Mononuclear cell (primary cell): ENCODE measurements around the gene COPZ2. TPM values are rescaled to one million over a fixed set of nuclear protein-coding genes. Genes with fewer than 3 reads are reported as not detected.
"Not testable (repeated sequence)": the region's sequence is repeated elsewhere in the genome, so short reads cannot be mapped to it uniquely, and the experiment has no call there.

Experiments
- H3K27me3 ChIP-seq: 2 replicates; pipeline ENCODE4 v1.6.0; 2011; ENCODE audit warnings: low read length, control low read depth; ENCODE audit not compliant: insufficient read depth
- H3K4me1 ChIP-seq: 2 replicates; pipeline ENCODE4 v1.5.1; 2011; ENCODE audit warnings: mild to moderate bottlenecking, low read length, control low read depth; ENCODE audit not compliant: insufficient read depth
- H3K4me3 ChIP-seq: 2 replicates; pipeline ENCODE4 v1.5.1; 2011; ENCODE audit warnings: mild to moderate bottlenecking, low read length, moderate library complexity
- H3K9me3 ChIP-seq: 2 replicates; pipeline ENCODE4 v1.5.1; 2011; ENCODE audit warnings: low read depth, mild to moderate bottlenecking, control low read depth, low read length
- total RNA-seq: library from RNA; depleted of rRNA; stranded (reverse); fragments of >200 nt; gene quantifications from one replicate; pipeline ENCODE4 v1.2.3, GENCODE V29; 2012

COPZ2 gene
- total RNA-seq, 1 donor = 0.52 TPM

DNA sequence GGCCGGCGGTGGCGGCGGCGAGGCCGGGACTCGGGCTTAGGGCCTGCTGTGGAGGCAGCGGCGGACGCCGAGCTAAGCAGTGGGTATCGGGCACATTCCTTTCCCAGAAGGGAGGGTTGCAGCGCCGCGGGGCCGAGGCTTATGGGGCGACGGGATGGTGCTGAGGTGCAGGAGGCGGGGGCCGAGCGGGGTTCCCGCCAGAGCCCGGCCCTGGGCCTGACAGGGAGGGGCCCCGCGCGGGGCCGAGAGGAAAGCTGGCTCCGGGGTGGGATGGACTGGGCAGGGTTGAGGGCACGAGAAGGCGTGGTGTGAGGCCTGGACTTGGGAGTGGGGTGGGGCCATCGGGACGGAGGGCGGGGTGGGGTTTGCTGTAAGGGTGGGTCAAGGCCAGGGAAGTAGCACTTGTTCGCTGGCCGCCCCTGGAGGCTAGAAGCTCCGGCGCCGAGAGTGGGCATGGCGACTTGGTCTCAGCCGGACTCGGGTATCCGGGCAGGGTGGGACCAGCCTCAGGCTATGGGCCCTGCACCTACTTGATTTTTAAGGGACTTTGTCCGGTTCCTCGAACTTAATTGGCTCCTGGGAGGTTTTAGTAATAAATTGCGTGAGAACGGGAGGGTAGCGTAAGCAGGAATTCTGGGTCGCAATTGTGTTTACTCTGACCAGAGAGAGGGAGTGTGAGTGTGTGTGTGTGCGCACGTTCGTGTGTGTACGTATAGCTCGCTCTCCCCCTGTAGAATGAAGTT lies 11.0 kb upstream of the COPZ2 start:
- Histone ChIP-seq H3K4me1 (peaks cover 55% of the 10 kb centered on the region), H3K4me3 (peak overlapping the region; percentile 74), H3K27me3 (no peaks in the 10 kb centered on the region), H3K9me3 (no peaks in the 10 kb centered on the region)

DNA sequence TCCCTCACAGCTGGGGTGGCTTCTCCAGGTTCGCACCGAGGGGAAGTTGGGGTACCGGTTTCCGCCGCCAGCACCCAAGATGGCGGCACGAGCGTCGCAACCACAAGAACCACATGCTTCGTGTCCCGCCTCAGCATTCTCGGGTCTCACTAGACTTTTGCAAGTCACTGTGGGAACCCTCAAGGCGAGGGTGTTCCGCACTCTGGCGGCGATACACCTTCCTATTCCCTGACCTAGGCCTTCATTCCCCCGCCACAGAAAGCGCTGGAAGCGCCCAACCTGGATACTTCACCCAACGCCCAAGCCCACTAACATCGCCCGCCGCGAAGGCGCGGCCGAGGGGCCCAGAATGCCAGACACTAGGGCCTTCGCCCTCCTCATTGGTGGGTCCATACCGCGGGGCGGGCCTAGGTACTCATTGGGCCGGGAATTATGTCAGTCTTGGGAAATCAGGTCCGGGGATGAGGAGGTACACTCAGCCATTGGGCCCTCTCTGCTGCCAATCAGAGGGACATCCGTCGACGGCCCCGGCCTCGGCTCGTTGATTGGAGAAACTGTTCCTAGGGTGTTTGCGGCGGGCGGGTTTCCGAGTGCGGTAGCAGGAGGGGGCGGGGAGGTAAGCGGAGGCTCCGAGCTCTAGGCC lies 10.3 kb upstream of the COPZ2 start, which contains the start of gene NFE2L1:
Gene NFE2L1 (plus strand): TSS at position 619 of the 643 bp plus-strand sequence. CDS start 2,760 bp downstream, outside the sequence.
- Histone ChIP-seq H3K9me3 (no peaks in the 10 kb centered on the region), H3K4me1 (peaks cover 48% of the 10 kb centered on the region), H3K27me3 (no peaks in the 10 kb centered on the region), H3K4me3 (peak within 1 kb of the TSS; percentile 74)

GRCh38 chr17:48047113-48047740 lies 9.6 kb upstream of the COPZ2 start:
- Histone ChIP-seq H3K4me3 (peak overlapping the region; percentile 74), H3K4me1 (peaks cover 41% of the 10 kb centered on the region), H3K27me3 (no peaks in the 10 kb centered on the region), H3K9me3 (no peaks in the 10 kb centered on the region)

- H3K27me3 ChIP-seq = no peaks in the 10 kb centered on the region
- no peak overlapping the region for H3K4me3 ChIP-seq
- H3K9me3 ChIP-seq = no peaks in the 10 kb centered on the region
- peaks cover 34% of the 10 kb centered on the region for H3K4me1 ChIP-seq
Observed at GRCh38 chr17:48046296-48046695, 8.7 kb upstream of the COPZ2 start.

- Histone ChIP-seq H3K27me3 (no peaks in the 10 kb centered on the region), H3K9me3 (no peaks in the 10 kb centered on the region), H3K4me1 (peaks cover 29% of the 10 kb centered on the region)
Observed at GRCh38 chr17:48045316-48046001, 7.9 kb upstream of the COPZ2 start.

DNA sequence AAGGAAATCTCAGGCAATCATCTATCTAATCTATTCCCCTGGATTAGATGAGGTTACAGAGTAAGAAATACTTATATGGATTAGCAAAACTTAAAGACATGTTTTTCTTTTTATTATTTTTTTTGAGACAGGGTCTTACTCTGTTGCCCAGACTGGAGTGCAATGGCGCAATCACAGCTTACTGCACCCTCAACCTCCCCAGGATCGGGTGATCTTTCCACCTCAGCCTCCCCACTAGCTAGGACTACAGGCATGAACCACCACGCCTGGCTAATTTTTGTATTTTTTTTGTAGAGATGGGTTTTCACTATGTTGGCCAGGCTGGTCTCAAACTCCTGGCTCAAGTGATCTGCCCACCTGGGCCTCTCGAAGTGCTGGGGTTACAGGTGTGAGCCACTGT lies 7.3 kb upstream of the COPZ2 start:
- no peaks in the 10 kb centered on the region for H3K27me3 ChIP-seq
- H3K4me1 ChIP-seq = peaks cover 23% of the 10 kb centered on the region
- H3K9me3 ChIP-seq = no peaks in the 10 kb centered on the region
- no peak overlapping the region for H3K4me3 ChIP-seq

More at GRCh38 chr17:48045316-48046001, 7.9 kb upstream of the COPZ2 start:
- no peak overlapping the region for H3K4me3 ChIP-seq

DNA sequence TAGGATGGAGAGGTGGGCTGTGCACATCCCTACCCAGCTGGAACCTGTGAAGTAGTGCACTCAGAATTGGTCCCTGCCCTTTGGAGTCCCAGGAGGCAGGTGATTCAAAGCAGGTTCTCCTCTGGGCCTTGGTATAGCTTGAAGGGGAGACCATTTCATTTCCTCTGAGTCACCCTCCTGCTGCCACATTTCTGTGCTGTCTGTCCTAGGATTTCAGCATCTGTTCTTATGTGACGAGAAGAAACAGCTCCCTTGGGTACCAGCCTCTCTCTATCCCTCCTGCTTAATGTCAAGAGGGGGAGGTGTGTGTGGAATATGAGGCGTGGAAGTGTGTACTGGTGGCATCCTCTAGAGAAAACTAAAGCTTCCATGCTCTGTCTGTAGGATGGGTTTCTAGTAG lies 5.6 kb upstream of the COPZ2 start:
- no peak overlapping the region for H3K4me3 ChIP-seq
- peaks cover 13% of the 10 kb centered on the region for H3K27me3 ChIP-seq
- H3K9me3 ChIP-seq = no peaks in the 10 kb centered on the region
- H3K4me1 ChIP-seq = peaks cover 13% of the 10 kb centered on the region

- Histone ChIP-seq H3K27me3 (peaks cover 27% of the 10 kb centered on the region), H3K9me3 (no peaks in the 10 kb centered on the region), H3K4me3 (no peak overlapping the region), H3K4me1 (peaks cover 14% of the 10 kb centered on the region)
Observed at GRCh38 chr17:48038687-48039086, 1.1 kb upstream of the COPZ2 start.

- Histone ChIP-seq H3K27me3 (peaks cover 27% of the 10 kb centered on the region), H3K9me3 (no peaks in the 10 kb centered on the region), H3K4me3 (no peak overlapping the region), H3K4me1 (peaks cover 14% of the 10 kb centered on the region)
Observed at GRCh38 chr17:48037838-48038323, 284 bp upstream of the COPZ2 start.

DNA sequence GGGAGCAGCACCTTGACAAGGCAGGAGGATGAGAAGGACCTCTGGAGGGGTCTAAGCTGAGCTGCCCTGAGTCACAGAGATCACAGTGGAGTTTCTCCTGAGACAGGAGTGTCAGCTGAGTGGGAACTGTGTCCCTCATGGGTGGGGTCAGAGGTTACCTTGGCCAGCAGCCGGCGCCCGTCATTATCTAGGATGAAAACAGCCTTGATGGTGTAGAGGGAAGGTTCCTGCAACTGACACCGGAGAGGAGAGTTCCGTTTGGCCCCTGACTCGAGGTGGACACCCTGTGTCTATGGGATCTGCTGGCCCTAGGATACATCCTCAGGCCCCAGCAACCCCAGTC lies 933 bp downstream of the COPZ2 start:
- Histone ChIP-seq H3K4me3 (no peak overlapping the region), H3K27me3 (peaks cover 28% of the 10 kb centered on the region), H3K9me3 (no peaks in the 10 kb centered on the region), H3K4me1 (peaks cover 14% of the 10 kb centered on the region)

- H3K9me3 ChIP-seq = not testable (repeated sequence)
Observed at GRCh38 chr17:48034734-48035133, 2.9 kb downstream of the COPZ2 start.

GRCh38 chr17:48031966-48032365 lies 5.6 kb downstream of the COPZ2 start:
- H3K4me1 ChIP-seq = peaks cover 5% of the 10 kb centered on the region
- H3K27me3 ChIP-seq = peaks cover 18% of the 10 kb centered on the region

More at GRCh38 chr17:48034734-48035133, 2.9 kb downstream of the COPZ2 start:
- not testable (repeated sequence) for H3K4me3 ChIP-seq
- Histone ChIP-seq H3K4me1 (peaks cover 14% of the 10 kb centered on the region), H3K27me3 (peaks cover 34% of the 10 kb centered on the region)

DNA sequence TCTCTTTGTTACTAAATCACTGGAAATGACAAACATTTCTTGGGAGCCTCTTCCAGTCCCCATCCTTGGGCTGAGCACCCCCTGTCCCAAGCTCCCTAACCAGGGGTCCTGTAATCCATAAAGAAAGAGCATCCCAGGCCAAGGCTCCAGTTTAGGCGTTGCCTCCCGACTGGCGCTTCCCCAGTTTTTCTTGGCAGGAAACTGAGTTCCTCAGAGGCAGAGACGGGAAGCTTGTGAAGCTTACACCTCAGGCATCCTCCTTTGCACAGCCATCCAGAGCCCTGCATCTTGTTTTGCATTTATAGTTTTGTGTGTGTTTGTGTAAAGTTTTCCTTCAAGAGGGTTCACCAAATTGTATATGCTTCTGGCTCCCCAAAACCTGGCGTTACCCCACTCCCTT lies 7.1 kb downstream of the COPZ2 start:
- Histone ChIP-seq H3K9me3 (no peaks in the 10 kb centered on the region), H3K27me3 (peaks cover 7% of the 10 kb centered on the region), H3K4me1 (peaks cover 12% of the 10 kb centered on the region), H3K4me3 (no peak overlapping the region)

More at GRCh38 chr17:48031966-48032365, 5.6 kb downstream of the COPZ2 start:
- Histone ChIP-seq H3K9me3 (no peaks in the 10 kb centered on the region), H3K4me3 (no peak overlapping the region)

DNA sequence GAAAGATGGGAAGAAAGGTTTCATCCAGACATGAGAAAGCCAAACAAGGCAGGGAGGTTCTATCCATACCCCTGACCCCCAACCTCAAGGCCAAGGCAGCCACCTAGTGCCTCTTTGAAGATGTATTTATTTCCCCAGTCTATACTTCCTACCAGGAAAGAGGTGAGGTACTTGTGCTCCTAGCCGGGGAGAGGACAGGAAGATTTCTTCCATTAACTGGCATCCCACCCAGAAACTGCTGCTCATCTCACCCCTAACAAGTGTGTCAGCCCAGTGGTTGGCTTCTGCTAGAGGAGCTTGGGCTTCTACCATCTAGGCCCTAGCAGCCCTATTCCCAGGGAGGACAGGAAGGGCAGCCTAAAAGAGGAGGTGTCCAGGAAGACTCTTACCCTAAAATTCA lies 8.9 kb downstream of the COPZ2 start:
- no peak overlapping the region for H3K4me3 ChIP-seq
- peaks cover 24% of the 10 kb centered on the region for H3K4me1 ChIP-seq
- no peaks in the 10 kb centered on the region for H3K9me3 ChIP-seq
- peaks cover 7% of the 10 kb centered on the region for H3K27me3 ChIP-seq
